Amniotic stem cell (primary cell): ENCODE measurements around the gene CORO1C.
"Not testable (repeated sequence)": the region's sequence is repeated elsewhere in the genome, so short reads cannot be mapped to it uniquely, and the experiment has no call there.

ENCODE experiments used
- DNase-seq: peaks from one replicate; lab custom pipeline; 2025; lab: John Stamatoyannopoulos, UW

The CORO1C gene

DNA sequence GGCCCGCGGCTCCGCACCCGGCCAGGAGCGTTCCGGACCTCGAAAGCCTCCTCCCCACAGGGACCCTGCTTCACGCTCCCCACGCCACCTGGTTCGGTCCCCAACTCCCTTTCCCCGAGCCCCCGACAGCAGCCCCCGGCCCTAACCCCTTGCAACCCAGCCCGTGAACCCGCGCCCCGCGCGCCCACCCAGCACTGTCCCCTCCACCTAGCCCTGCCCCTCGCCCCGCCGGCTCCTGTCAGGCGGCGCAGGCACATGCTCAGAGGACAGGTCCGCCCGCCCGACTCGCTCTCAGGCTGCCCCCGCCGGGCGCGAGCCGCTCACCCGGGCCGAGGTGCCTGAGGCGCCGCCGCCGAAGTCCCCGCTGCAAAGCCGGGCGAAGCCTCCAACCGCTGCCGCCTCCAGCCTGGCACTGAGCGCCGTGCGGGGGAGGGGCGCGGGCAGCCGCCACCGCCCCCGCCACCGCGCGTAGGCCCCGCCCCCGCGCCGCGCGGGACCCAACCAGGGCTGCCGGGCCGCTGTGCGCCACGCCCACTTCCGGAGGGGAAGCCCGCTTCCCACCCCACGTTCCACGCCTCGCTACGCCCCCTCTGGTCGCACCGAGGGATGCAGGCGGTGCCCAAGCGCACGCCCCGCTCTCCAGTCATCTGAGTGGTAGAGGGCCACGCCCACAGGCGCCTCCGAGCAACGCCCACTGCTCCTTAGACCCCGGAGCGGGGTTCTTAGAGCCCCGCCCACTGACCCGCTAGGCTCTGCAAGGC is at the start of gene CORO1C:
TSS of gene CORO1C (minus strand) at position 414 of the 761 bp plus-strand sequence. CDS start 30,200 bp downstream, outside the sequence.
- peak; percentile 91 for DNase-seq

DNA sequence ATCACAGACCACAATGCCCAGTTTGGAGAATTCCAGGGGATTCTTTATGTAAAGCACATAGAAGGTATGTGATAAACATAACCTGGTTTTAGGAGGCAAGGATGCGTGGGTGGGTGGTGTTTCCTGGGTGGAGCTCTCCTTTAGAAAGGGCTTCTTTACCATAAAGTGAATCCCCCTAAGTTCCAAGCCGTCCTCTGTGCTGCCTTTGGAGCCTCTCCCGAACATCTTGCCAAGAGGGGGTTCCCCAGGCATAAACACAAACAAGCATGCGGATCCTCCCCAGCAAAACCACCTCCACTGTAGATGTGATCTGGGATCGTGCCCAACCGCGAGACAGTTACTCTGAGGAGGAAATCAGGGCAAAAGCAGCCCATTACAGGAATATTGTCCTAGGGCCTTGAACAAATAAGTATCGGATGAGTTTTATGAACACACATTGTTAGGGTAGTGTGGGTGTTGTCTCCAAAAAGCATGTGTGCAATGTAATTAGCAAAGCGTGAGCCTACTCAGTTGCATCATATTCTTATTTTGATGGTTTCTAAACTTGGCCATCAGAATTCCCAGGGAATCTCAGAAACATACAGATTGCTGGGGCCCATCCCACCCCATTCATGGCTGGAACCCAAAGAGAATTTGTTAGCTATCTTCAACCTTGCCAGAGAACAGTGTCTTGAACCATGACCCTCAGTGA is 48.8 kb upstream of the CORO1C start:
- DNase-seq = no peak

DNA sequence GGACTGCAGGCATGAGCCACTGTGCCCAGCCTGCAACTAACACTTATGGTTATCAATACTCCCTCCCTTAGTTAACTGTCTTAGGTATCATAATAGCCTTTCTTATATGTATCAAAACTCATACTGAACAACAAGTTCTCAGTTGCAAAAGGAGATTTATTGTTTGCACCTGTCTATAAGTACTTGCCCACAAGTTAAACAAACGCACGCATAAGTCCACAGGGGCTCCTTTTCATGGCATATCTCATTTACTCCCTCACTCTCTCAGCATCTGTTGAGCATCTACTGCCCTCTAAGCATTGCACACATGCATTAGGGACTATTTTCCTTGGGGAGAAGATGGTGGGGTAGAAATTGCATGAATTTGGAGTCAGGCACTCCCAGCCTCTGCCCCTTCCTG is 46.7 kb upstream of the CORO1C start:
- DNase-seq = no peak

DNA sequence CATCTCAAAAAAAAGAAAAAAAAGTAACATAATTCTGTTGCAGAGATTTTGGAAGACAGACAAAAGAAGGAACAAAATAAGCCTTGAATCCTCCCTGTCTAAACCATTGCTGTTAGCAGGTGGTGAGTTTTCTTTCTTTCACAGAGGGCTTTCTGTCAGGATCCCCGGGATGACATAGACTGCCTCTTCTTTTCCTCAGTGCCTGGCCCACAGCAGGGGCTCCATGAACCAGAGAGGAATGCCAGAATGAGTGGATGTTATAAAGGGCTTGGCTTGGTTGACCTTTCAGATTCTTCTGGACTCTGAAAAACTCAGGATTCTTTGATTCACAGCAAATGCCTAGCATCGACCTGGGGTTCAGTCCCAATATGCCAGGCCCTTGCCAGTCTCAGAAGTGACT is 45.8 kb upstream of the CORO1C start:
- no peak for DNase-seq

DNA sequence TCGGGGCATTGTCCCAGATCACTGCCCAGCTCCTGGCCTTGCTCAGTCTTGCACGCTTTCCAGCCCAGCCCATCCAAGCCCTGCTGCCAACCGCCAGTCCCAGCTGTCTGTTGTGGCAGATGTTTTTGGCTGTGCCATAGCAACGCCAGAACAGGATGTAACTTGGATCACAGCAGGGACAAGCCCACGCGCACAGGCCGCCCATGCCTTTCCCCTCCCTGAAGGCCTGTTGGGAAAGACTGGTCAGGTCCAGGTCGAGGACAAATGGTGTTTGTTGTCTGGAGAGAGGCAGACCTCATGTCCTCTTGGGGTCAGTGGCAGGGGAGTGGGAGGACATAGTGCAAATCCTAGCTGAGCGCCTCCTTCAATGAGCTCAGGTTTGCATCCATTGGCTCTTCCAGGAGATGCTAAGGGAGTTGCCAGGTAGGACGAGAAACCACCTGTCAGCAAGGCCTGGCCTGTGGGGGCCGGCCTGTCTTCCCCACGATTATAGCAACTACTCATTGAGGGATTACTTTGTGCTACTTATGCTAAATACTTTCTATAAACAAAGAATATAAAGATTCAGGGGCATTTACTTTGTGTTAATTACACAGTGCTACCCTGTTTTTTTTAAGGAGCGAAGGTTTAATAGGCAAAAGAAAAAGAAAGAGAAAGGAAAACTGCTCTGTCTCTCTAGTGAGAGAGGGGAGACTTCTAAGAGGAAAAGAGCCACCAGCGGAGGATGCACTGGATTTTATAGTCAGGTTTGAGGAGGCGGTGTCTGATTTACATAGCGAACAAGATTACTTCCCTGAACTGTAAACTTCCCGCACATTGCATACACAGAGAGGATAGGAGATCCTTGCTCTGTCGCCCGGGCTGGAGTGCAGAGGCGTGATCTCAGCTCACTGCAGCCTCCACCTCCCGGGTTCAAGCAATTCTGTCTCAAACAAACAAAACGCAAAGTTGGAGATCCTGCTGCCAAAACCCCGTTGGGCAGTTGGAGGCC is 42.8 kb upstream of the CORO1C start:
- peak; percentile 2 for DNase-seq

DNA sequence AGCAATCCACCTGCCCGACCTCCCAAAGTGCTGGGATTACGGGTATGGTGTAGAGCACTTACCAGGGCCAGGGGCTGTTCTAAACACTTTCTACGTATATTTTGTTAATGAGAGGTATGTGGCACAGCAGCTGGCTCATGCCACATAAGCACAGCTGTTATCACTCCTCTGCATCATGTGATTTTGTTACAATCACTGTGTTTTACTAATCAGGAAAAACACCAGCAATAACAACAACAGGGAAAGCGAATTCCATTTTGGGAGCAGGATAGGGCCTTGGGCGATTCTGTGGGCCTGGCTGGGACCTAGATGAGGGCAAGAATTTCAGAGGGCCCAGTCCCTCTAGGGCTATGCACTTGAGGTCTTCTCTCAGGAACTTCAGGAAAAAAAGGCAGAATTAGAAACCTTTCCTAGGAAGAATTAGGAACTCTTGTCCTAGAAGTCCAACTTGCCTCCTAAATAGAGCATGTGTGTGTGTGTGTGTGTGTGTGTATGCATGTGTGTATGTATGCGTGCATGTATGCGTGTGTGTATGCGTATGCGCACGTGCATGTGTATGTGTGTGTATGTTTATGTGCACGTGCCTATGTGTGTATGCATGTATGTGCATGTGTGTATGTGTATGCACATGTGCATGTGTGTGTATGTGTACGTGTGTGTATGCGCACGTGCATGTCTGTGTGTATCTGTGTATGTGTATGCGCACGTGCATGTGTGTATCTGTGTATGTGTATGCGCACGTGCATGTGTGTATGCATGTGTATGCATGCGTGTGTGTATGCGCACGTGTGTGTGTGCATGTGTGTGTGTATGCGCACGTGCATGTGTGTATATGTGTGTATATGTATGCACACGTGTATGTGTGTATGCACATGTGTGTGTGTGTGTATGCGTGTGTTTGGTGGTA is 41.8 kb upstream of the CORO1C start:
- DNase-seq = no peak

DNA sequence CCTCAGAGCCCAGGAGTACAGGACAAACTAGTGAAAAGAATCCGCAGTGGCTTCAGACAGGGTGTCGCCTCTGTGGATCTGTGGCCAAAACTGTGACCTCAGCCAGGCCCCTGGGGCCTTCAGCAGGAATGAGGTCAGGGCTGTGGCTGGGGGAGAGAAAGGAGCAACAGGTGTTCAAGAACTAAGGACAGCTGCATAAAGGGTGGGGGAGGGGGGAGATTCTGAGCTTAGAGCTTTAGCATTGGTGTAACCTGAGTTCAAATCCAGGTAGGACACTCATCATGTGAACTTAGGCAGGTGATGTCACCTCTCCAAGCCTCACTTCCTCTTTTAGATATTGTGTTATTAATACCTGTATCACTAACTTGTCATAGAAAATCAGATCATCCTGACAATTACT is 40.9 kb upstream of the CORO1C start:
- DNase-seq = no peak

DNA sequence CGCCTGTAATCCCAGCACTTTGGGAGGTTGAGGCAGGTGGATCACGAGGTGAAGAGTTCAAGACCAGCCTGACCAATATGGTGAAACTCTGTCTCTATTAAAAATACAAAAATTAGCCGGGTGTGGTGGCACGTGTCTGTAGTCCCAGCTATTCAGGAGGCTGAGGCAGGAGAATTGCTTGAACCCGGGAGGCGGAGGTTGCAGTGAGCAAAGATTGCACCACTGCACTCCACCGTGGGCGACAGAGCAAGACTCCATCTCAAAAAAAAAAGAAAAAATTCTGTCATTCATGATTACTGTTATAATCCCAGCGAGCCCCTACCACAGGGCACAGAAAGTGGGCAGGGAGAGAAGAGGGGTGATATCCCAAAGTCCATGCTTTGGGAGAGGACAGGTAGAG is 40.5 kb upstream of the CORO1C start:
- DNase-seq = not testable (repeated sequence)

DNA sequence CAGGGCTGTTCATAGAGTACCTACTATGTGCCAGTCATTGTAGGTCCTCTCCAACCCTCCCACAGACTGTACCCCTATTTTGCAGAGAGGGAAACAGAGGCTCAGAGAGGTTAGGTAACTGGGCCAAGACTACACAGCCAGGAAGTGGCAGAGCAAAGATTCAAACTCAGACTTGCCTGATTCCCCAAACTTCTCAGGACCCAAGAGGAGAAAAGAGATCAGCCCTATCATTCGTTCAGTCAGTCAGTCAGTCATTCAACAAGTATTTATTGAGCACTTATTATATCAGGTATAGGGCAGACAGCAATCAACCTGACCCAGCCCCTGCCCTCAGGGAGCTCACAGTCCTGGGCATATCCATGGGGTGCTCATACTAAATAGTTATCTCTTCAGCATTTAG is 39.6 kb upstream of the CORO1C start:
- DNase-seq = no peak

DNA sequence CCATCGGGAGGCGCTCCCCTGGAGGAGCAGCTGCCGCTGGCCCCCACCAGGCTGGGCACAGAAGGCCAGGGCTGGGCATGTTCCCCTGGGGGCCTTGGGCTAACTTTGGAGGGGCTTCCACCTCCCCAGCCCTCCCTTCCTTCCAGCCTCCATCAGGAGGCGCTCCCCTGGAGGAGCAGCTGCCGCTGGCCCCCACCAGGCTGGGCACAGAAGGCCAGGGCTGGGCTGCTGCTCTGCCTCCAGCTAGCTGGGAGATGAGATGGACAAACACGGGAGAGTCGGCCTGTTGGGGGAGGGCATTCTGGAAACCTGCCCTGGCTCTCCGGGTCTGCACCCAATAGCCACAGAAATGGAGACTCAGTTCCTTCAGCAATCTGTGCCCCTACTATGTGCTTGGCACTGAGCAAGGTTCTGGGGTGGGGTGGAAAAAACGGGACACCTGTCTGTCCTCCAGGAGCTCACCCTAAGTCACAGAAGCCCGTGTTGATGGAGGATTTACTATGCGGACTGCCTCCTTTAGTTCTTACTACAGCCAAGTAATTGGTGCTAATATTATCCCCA is 39.0 kb upstream of the CORO1C start:
- DNase-seq = no peak

DNA sequence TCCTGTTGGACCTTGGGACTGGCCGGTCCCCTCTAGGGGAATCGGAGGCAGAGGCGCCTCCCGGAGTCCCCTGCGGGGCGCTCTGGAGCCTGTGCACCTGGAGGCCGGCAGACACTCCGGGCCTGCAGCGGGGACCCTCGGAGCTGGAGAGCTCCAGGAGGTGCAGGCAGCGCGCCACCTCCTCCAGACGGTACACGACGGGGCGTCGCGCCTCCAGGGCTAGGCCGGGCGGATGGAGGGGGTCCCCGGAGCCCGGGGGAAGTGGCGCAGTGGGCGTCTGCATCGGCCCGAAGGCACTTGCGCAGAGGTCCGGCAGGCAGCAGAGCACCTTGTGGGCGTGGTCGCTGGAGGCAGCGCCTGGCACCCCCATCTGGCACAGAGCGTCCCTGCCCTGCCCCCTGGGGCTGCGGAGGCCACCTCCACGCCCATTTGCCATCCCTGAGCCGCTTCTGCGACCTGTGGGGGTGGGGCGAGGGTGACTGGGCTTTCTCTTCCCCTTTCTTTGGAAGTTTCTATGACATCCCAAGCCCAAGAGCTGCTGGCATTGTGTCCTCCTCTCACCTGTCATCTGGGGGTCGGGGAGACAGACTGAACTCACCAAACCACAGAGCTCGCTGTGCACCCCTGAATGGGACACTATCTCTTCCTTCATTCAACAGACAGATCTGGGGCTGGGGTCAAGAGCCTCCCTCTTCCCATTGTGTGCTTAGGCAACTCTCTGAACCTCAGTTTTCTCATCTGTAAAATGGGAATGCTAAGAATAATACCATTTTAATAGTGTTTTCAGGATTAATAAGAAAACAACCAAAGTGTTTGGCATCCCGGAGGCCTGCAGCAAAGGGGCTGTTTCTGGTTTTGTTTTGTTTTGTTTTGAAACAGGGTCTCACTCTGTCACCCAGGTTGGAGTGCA is 37.5 kb upstream of the CORO1C start:
- DNase-seq = no peak

DNA sequence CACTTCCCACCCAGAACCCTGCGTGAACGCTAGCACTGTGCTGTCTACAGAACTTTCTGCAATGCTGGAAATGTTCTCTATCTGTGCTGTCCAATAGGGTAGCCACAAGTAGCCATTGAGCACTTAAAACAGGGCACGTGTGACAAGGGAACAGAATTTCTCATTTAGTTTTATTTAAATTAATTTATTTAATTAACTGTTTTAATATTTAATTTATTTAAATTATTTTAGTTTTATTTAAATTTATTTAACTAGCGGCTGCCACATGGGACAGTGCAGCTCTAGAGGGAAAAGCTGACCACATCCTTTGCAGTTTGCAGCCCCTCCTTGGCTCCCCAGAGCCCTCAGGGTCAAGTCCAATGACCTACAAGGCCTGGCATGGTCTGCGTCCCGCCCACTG is 35.0 kb upstream of the CORO1C start:
- no peak for DNase-seq

DNA sequence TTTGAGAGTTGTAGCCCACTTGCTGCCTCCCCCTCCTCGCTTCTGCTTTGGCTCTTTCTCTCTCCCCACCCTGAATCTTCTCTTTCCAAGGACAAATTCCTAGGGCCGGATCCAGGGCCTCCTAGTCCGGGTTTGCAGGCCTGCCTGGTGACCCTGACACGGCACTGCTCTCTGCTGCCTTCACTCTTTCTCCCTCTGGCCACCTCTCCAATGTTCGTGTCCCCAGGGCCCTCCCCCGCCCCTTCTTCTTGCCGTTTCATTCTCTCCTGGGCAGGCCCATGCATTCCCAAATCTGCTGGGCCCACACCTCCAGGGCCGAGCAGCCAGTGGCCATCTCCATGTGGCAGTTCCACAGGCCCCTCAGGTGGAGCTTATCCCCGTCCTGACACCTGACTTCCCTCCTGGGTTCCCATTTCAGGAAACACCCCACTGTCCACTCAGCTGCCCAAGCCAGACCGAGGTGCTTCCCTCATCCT is 34.0 kb upstream of the CORO1C start:
- DNase-seq = no peak

DNA sequence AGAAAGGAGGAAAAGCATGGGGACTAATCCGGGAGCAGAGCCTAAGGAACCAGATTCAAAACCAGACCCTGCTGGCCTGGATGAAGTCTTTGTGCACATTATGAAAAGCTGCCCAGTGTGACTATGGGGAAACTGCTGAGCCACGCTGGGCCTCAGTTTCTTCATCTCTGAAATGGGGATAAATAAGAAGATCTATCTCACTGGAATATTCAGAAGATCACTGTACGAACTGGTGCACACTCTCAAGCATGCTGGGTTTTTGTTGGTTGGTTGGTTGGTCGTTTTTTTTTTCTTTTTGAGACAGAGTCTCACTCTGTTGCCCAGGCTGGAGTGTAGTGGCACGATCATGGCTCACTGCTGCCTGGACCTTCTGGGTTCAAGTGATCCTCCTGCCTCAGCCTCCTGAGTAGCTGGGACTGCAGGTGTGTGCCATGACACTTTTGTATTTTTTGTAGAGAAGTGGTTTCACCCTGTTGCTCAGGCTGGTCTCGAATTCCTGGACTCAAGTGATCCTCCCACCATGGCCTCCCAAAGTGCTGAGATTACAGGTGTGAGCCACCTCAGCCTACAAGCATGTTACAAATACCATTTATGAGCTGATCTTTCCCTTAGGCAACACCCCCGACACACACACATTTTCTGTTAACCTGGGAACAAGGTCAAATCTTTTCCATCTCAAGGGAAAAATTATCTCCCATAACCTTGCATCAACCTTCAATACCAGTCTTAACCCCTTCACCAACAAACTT is 33.4 kb upstream of the CORO1C start:
- no peak for DNase-seq

DNA sequence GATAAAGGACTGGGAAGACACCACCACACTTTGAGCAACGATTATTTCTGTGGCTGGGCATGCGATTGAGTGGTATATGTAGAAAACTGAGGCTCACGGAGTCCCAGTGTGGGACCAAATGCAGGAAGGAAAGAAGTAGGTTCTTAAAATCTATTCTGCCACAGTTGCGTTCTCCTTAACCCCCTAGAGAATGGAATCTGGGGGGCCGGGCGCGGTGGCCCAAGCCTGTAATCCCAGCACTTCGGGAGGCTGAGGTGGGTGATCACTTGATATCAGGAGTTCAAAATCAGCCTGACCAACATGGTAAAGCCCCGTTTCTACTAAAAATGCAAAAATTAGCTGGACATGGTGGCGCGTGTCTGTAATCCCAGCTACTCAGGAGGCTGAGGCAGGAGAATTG is 29.9 kb upstream of the CORO1C start:
- DNase-seq = no peak

DNA sequence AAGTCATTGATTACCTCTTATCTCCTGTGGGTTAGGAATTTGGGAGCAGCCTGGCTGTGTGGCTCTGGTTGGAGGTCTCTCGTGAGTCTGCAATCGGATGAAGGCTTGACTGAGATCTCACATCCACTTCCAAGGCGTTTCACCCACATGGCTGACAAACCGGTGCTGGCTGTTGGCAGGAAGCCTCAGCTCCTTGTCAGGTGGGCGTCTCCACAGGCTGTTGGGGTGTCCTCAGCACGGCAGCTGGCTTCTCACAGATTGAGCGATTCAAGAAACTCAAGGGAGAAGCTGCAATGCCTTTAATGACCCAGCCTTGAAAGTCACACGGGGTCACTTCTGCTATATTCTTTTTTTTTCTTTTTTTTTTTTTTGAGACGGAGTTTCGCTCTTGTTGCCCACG is 28.6 kb upstream of the CORO1C start:
- DNase-seq = no peak

DNA sequence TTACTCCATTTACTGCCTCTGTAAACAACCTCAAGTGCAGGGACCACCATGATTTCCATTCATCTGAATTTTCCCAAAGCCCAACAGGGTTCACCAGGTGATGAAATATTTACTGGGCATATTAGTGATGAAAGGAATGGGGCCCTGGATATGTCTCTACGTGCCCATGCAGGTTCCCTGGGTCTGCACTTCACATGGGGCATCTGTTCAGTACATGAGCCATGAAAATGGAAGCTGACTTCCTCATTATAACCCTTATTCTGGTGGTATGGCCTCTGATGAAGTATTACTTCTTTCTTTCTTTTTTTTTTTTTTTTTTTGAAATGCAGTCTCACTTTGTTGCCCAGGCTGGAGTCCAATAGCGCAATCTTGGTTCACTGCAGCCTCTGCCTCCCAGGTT is 26.5 kb upstream of the CORO1C start:
- DNase-seq = no peak

DNA sequence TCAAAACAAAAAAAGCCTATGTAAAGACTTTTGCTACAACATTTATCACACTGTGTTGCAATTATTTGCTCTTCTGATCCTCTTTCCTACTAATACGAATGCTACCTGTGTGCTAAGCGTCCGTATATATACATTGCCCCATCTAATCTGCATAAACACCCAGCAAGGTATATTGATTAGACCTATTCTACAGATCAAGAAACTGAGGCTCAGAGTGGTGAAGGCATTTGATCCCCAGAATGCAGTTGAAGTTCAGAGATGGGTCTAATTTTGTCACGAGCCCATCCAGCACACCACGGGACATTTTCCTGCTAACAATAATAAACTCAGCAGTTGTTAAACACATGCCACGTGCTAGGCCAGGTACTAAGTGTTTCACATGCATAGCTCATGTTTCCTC is 25.1 kb upstream of the CORO1C start:
- DNase-seq = no peak

DNA sequence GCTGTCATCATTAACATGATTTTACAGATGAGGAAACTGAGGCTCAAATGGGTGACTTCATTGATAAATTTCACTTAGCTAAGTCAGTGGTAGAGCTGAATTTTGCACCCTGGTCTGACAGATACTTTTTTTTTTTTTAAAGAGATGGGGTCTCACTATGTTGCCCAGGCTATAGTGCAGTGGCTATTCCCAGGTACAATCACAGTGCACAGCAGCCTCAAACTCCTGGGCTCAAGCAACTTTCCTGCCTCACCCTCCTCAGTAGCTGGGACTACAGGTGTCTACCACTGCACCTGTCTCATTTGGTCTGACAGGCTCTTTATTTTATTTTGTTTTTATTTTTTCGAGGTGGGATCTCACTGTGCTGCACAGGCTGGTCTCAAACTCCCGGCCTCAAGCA is 24.2 kb upstream of the CORO1C start:
- no peak for DNase-seq
